GM19099 (cell line): ENCODE data around the gene CDKN1A.

Source experiments
- POLR2A ChIP-seq: IDR thresholded peaks from 3 replicates; pipeline ENCODE4 v1.6.1; 2011; ENCODE audit warnings: low read depth; ENCODE audit not compliant: insufficient read length; ENCODE audit errors: extremely low read depth

The CDKN1A gene

GRCh38 chr6:36697481-36697903 lies 19.0 kb downstream of the CDKN1A start, which contains the start of gene RAB44:
Gene RAB44, plus strand, starts transcription at chr6:36697826. Its CDS starts 6,410 bp downstream, at chr6:36704236.
- TF ChIP-seq POLR2A, result no peak

- TF ChIP-seq POLR2A, result no peak
These were observed 19.7 kb downstream of the CDKN1A start for GRCh38 chr6:36698196-36698595.

- no peak for TF ChIP-seq POLR2A
These were observed 20.4 kb downstream of the CDKN1A start for GRCh38 chr6:36698871-36699271.

- no peak for TF ChIP-seq POLR2A
These were observed 20.8 kb downstream of the CDKN1A start for GRCh38 chr6:36699348-36699747.

GRCh38 chr6:36700071-36700812 lies 21.7 kb downstream of the CDKN1A start:
- no peak for TF ChIP-seq POLR2A

GRCh38 chr6:36700831-36701230 lies 22.3 kb downstream of the CDKN1A start:
- no peak for TF ChIP-seq POLR2A

GRCh38 chr6:36701401-36701991 lies 23.0 kb downstream of the CDKN1A start:
- TF ChIP-seq POLR2A, result no peak

GRCh38 chr6:36702656-36703055 lies 24.1 kb downstream of the CDKN1A start:
- no peak for TF ChIP-seq POLR2A

- no peak for TF ChIP-seq POLR2A
These were observed 24.6 kb downstream of the CDKN1A start for GRCh38 chr6:36703081-36703606.

- TF ChIP-seq POLR2A, result no peak
These were observed 25.5 kb downstream of the CDKN1A start for GRCh38 chr6:36703982-36704381.

- no peak for TF ChIP-seq POLR2A
These were observed 27.8 kb downstream of the CDKN1A start for GRCh38 chr6:36706339-36706738.

- TF ChIP-seq POLR2A, result no peak
These were observed 34.3 kb downstream of the CDKN1A start for GRCh38 chr6:36712816-36713215.

GRCh38 chr6:36713846-36714245 lies 35.3 kb downstream of the CDKN1A start:
- no peak for TF ChIP-seq POLR2A

GRCh38 chr6:36714511-36714910 lies 36.0 kb downstream of the CDKN1A start:
- no peak for TF ChIP-seq POLR2A

- no peak for TF ChIP-seq POLR2A
These were observed 37.0 kb downstream of the CDKN1A start for GRCh38 chr6:36715469-36715868.

- TF ChIP-seq POLR2A, result no peak
These were observed 38.1 kb downstream of the CDKN1A start for GRCh38 chr6:36716476-36717093.

GRCh38 chr6:36717231-36717825 lies 38.8 kb downstream of the CDKN1A start:
- TF ChIP-seq POLR2A, result no peak
